ENCODE data around the gene NUP205.

DNA sequence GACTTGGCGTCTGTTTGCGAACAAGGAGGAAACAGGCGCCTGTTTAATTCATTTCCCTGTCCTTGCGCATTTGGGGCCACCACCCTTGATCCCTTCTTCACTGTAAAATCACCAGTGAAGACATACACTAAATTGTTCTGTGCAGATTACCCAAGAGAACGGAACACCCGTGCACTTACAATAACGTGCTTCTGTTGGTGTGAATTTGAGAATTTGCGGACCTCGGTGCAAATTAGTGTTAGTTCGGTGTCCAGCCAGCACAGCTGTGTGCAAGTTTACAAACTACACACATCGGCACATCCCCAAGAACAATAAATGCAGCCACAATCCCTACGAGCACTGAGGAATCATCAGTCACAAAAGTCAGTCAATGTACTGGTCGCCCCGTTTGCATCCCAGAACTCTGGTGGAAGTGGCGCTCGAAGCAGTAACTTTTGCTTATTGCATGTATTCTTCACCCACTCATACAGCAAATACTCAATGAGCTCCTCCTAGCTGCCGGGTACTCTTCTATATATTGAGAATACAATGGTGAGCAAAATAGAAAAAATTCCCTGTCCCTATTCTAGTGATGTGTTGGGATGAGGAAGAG is 47.0 kb upstream of the NUP205 start:
- TF ChIP-seq, protein P1, sequence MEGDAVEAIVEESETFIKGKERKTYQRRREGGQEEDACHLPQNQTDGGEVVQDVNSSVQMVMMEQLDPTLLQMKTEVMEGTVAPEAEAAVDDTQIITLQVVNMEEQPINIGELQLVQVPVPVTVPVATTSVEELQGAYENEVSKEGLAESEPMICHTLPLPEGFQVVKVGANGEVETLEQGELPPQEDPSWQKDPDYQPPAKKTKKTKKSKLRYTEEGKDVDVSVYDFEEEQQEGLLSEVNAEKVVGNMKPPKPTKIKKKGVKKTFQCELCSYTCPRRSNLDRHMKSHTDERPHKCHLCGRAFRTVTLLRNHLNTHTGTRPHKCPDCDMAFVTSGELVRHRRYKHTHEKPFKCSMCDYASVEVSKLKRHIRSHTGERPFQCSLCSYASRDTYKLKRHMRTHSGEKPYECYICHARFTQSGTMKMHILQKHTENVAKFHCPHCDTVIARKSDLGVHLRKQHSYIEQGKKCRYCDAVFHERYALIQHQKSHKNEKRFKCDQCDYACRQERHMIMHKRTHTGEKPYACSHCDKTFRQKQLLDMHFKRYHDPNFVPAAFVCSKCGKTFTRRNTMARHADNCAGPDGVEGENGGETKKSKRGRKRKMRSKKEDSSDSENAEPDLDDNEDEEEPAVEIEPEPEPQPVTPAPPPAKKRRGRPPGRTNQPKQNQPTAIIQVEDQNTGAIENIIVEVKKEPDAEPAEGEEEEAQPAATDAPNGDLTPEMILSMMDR (IDR thresholded peaks at IDR 0.05; ENCODE audit: borderline replicate concordance, extremely low read depth, low read length, poor library complexity, severe bottlenecking): peak; percentile 18
- TF ChIP-seq EZH2 (IDR thresholded peaks at IDR 0.05; ENCODE audit: borderline replicate concordance, low read depth, low read length, severe bottlenecking): no peak

Data from DND-41 (cell line).